ENCODE data around the gene B3GAT3.

GRCh38 chr11:62648967-62649364 is 27.2 kb upstream of the B3GAT3 start:
- TF ChIP-seq CTCF (IDR thresholded peaks at IDR 0.05; ENCODE audit: low read length) (no peak), EZH2 (IDR thresholded peaks at IDR 0.05; ENCODE audit: borderline replicate concordance, low read length) (no peak)

Data from OCI-LY1 (cell line).